K562 treated with DMSO at 1 percent for 48 hours (cell line): ENCODE results near the gene RFTN1. TPM values are rescaled to one million over a fixed set of nuclear protein-coding genes. Genes with fewer than 3 reads are reported as not detected.

Experiments
- total RNA-seq: library from RNA; unstranded; fragments of 300-600 nt; gene quantifications from 2 replicates; pipeline ENCODE4 v1.2.3, GENCODE V29; 2022; ENCODE audit warnings: low replicate concordance; ENCODE audit errors: extremely low read depth

The RFTN1 gene, protein sequence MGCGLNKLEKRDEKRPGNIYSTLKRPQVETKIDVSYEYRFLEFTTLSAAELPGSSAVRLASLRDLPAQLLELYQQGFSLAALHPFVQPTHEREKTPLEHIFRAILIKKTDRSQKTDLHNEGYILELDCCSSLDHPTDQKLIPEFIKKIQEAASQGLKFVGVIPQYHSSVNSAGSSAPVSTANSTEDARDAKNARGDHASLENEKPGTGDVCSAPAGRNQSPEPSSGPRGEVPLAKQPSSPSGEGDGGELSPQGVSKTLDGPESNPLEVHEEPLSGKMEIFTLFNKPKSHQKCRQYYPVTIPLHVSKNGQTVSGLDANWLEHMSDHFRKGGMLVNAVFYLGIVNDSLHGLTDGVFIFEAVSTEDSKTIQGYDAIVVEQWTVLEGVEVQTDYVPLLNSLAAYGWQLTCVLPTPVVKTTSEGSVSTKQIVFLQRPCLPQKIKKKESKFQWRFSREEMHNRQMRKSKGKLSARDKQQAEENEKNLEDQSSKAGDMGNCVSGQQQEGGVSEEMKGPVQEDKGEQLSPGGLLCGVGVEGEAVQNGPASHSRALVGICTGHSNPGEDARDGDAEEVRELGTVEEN
- total RNA-seq: not detected in 2 replicates

GRCh38 chr3:16513141-16514020, at the start of gene RFTN1:
Gene RFTN1 (minus strand): TSS chr3:16513699. CDS start chr3:16493869, 19,830 bp downstream.

Other genes starting within 250 kb of the RFTN1 start
- gene DPH3, start 248.8 kb downstream of the RFTN1 start, total RNA-seq: not detected in 2 replicates
- gene OXNAD1, start 248.5 kb downstream of the RFTN1 start, total RNA-seq: not detected in 2 replicates
- not detected in 2 replicates for gene DAZL, start 91.7 kb upstream of the RFTN1 start, total RNA-seq